Type B pancreatic cell (in vitro differentiated cells): ENCODE data around the gene PPP2R1A. TPM values are rescaled to one million over a fixed set of nuclear protein-coding genes. Genes with fewer than 3 reads are reported as not detected.
A peak's percentile ranks its signal among the peaks of the same experiment; 100 is the strongest.

ENCODE experiments used
- DNase-seq: peaks from one replicate; pipeline ENCODE4 v3.0.0; 2021; ENCODE audit warnings: mixed read lengths; ENCODE audit not compliant: unreplicated experiment; ENCODE audit errors: extremely low spot score
- H3K27ac Mint-ChIP-seq: 2 replicates; pipeline ENCODE4 v1.8.0; 2021; ENCODE audit warnings: mild to moderate bottlenecking, mixed read lengths
- H3K27me3 Mint-ChIP-seq: 2 replicates; pipeline ENCODE4 v1.8.0; 2021; ENCODE audit warnings: mixed read lengths
- H3K36me3 Mint-ChIP-seq: 2 replicates; pipeline ENCODE4 v1.8.0; 2021; ENCODE audit warnings: mixed read lengths
- H3K4me1 Mint-ChIP-seq: one replicate; pipeline ENCODE4 v1.8.0; 2021; ENCODE audit warnings: mixed read lengths; ENCODE audit not compliant: unreplicated experiment
- H3K4me3 Mint-ChIP-seq: 2 replicates; pipeline ENCODE4 v1.8.0; 2021; ENCODE audit warnings: mild to moderate bottlenecking, mixed read lengths
- H3K9me3 Mint-ChIP-seq: 2 replicates; pipeline ENCODE4 v1.8.0; 2021; ENCODE audit warnings: mixed read lengths
- total RNA-seq: library from RNA; stranded (reverse); gene quantifications from 2 replicates; pipeline ENCODE4 v1.2.1, GENCODE V29; 2021; ENCODE audit warnings: low replicate concordance
- TF ChIP-seq, protein P1 (sequence below): fragments of 200-600 bp; sonication (generic); conservative IDR thresholded peaks from 2 replicates; pipeline ENCODE4 v1.5.0; 2021; ENCODE audit warnings: antibody characterized with exemption, mild to moderate bottlenecking

PPP2R1A gene
- total RNA-seq, 1 donor from 2014 or later = 319 TPM

DNA sequence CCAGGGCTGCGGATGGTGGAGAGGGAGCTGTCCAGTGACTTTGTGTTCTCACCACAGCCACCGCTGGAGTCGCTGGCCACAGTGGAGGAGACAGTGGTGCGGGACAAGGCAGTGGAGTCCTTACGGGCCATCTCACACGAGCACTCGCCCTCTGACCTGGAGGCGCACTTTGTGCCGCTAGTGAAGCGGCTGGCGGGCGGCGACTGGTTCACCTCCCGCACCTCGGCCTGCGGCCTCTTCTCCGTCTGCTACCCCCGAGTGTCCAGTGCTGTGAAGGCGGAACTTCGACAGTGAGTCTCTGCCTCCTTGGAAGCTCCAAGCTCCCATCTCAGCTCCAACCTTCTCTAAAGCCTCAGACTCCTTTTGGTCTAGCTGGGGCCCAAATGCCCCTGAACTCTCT is 21.4 kb downstream of the PPP2R1A start:
- Mint-ChIP-seq H3K27me3 (no peaks in the 10 kb centered on the region), H3K4me3 (no peak overlapping the region), H3K36me3 (peaks cover 26% of the 10 kb centered on the region), H3K27ac (peak overlapping the region; percentile 38), H3K9me3 (no peaks in the 10 kb centered on the region), H3K4me1 (no peaks in the 10 kb centered on the region)
- DNase-seq = no peak
- TF ChIP-seq, protein P1, sequence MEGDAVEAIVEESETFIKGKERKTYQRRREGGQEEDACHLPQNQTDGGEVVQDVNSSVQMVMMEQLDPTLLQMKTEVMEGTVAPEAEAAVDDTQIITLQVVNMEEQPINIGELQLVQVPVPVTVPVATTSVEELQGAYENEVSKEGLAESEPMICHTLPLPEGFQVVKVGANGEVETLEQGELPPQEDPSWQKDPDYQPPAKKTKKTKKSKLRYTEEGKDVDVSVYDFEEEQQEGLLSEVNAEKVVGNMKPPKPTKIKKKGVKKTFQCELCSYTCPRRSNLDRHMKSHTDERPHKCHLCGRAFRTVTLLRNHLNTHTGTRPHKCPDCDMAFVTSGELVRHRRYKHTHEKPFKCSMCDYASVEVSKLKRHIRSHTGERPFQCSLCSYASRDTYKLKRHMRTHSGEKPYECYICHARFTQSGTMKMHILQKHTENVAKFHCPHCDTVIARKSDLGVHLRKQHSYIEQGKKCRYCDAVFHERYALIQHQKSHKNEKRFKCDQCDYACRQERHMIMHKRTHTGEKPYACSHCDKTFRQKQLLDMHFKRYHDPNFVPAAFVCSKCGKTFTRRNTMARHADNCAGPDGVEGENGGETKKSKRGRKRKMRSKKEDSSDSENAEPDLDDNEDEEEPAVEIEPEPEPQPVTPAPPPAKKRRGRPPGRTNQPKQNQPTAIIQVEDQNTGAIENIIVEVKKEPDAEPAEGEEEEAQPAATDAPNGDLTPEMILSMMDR = no peak

DNA sequence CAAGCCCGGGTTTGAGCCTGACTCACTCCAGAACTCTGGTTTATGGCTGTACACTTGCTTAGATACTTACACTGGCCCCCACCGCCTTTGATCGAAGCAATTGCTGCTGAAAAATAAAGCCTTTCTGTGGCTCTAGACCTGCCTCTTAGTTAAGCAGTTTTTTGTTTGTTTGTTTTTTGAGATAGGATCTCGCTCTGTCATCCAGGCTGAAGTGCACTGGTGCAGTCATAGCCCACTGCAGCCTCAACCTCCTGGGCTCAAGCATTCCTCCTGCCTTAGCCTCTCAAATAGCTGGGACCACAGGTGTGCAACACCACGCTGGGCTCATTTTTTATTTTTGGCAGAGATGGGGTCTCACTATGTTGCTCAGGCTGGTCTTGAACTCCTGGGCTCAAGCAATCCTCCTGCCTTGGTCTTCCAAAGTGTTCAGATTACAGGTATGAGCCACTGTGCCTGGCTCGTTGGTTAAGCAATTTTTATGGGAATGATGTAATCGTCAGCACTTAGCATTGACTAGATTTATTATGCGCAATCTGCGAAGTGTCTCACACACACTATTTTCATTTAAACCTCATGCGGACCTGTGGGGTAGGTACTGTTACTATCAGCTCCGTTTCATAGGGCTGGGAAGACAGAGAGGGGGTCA is 22.2 kb downstream of the PPP2R1A start:
- Mint-ChIP-seq H3K27ac (no peak overlapping the region), H3K4me3 (no peak overlapping the region), H3K9me3 (no peaks in the 10 kb centered on the region), H3K4me1 (no peaks in the 10 kb centered on the region), H3K36me3 (peaks cover 29% of the 10 kb centered on the region), H3K27me3 (no peaks in the 10 kb centered on the region)
- DNase-seq = no peak
- TF ChIP-seq, protein P1 = no peak

DNA sequence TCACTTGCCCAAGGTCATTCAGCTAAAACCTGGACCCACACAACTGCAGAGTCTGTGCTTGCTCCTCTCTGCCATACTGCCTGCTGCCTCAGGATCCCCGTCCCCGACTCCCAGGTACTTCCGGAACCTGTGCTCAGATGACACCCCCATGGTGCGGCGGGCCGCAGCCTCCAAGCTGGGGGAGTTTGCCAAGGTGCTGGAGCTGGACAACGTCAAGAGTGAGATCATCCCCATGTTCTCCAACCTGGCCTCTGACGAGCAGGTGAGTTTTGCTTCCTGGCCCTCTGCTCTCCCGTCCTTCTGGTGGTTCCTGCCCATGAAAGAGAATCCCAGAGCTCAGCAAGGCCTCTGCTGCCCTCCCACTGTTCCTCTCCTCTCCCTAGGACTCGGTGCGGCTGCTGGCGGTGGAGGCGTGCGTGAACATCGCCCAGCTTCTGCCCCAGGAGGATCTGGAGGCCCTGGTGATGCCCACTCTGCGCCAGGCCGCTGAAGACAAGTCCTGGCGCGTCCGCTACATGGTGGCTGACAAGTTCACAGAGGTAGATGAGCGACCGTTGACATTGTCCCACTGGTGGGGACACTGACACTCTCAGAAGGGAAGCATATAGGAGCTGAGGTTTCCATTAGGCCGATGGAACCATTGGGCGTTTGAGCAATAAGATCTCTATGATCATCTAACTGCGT is 22.9 kb downstream of the PPP2R1A start:
- Mint-ChIP-seq H3K4me1 (no peaks in the 10 kb centered on the region), H3K9me3 (no peaks in the 10 kb centered on the region), H3K36me3 (peaks cover 34% of the 10 kb centered on the region), H3K27me3 (no peaks in the 10 kb centered on the region), H3K27ac (no peak overlapping the region), H3K4me3 (no peak overlapping the region)
- TF ChIP-seq, protein P1 = no peak
- DNase-seq = no peak

DNA sequence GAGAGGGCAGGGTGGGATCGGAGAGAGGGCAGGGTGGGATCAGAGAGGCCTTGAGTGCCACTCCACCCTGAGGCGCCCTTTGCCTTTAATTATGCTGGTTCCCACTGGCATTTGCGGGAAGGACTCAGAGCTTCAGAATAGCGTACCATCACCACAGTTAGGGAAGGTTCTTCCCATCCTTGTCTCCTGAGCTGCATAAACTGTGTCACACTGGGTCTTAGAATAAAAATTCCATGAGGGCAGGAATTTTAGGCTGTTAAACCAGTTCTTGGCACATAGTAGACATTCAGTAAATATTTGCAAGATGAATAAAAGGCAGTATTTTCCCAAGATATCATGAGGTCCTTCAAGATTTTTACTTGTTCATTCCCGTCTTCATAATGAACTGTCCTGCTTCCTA is 24.4 kb downstream of the PPP2R1A start:
- TF ChIP-seq, protein P1 = no peak
- H3K9me3 Mint-ChIP-seq = no peaks in the 10 kb centered on the region
- no peak overlapping the region for H3K4me3 Mint-ChIP-seq

DNA sequence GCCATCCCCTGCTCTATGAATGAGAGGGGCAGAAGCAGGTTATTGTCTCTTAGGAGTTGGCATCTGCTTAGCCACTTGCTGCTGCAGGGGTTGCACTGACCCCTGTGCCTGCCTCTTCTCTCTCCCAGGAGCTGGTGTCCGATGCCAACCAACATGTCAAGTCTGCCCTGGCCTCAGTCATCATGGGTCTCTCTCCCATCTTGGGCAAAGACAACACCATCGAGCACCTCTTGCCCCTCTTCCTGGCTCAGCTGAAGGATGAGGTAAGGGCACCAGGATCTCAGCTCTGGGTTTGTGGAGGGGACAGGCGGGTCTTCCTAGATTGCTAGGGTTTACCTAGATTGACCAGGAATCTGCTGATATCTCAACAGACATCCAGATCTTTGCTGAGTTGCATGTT is 26.5 kb downstream of the PPP2R1A start:
- H3K27ac Mint-ChIP-seq = no peak overlapping the region
- H3K4me1 Mint-ChIP-seq = no peaks in the 10 kb centered on the region
- no peak overlapping the region for H3K4me3 Mint-ChIP-seq
- no peaks in the 10 kb centered on the region for H3K9me3 Mint-ChIP-seq
- TF ChIP-seq, protein P1 = no peak
- H3K27me3 Mint-ChIP-seq = no peaks in the 10 kb centered on the region
- no peak for DNase-seq
- H3K36me3 Mint-ChIP-seq = peaks cover 47% of the 10 kb centered on the region

More for the DNA sequence above, 24.4 kb downstream of the PPP2R1A start:
- peaks cover 37% of the 10 kb centered on the region for H3K36me3 Mint-ChIP-seq
- H3K4me1 Mint-ChIP-seq = no peaks in the 10 kb centered on the region
- peak overlapping the region; percentile 14 for H3K27ac Mint-ChIP-seq
- no peaks in the 10 kb centered on the region for H3K27me3 Mint-ChIP-seq
- DNase-seq = no peak
